LNCaP clone FGC (cell line): ENCODE results near the gene CHST1.

Experiments
- DNase-seq: peaks from one replicate; pipeline ENCODE4 v3.0.0-alpha.2; 2011; ENCODE audit warnings: low read depth
- H3K4me3 ChIP-seq: 2 replicates; pipeline ENCODE4 v1.5.1; 2011; ENCODE audit warnings: mild to moderate bottlenecking, low read depth, low read length, control low read depth
- CTCF ChIP-seq: IDR thresholded peaks from 2 replicates; pipeline ENCODE4 v1.5.1; 2012; ENCODE audit warnings: mild to moderate bottlenecking; ENCODE audit not compliant: control insufficient read depth, insufficient read depth; ENCODE audit errors: extremely low read depth

The CHST1 gene

GRCh38 chr11:45606514-45607281, 58.7 kb downstream of the CHST1 start:
- H3K4me3 ChIP-seq = no peak overlapping the region
- no peak for DNase-seq
- no peak for TF ChIP-seq CTCF

GRCh38 chr11:45605051-45605450, 60.4 kb downstream of the CHST1 start:
- no peak for DNase-seq
- no peak for TF ChIP-seq CTCF
- H3K4me3 ChIP-seq = no peak overlapping the region

- no peak overlapping the region for H3K4me3 ChIP-seq
- no peak for TF ChIP-seq CTCF
- no peak for DNase-seq
Measured at GRCh38 chr11:45603946-45604682, 61.3 kb downstream of the CHST1 start.

- DNase-seq = no peak
- no peak overlapping the region for H3K4me3 ChIP-seq
- TF ChIP-seq CTCF = no peak
Measured at GRCh38 chr11:45599161-45599943, 66.1 kb downstream of the CHST1 start.
